ENCODE data around the gene SLFNL1. TPM values are rescaled to one million over a fixed set of nuclear protein-coding genes. Genes with fewer than 3 reads are reported as not detected.

Gene SLFNL1
- 0.29 and 0.30 TPM in 2 replicates for total RNA-seq
- long read RNA-seq: 0 reads

DNA sequence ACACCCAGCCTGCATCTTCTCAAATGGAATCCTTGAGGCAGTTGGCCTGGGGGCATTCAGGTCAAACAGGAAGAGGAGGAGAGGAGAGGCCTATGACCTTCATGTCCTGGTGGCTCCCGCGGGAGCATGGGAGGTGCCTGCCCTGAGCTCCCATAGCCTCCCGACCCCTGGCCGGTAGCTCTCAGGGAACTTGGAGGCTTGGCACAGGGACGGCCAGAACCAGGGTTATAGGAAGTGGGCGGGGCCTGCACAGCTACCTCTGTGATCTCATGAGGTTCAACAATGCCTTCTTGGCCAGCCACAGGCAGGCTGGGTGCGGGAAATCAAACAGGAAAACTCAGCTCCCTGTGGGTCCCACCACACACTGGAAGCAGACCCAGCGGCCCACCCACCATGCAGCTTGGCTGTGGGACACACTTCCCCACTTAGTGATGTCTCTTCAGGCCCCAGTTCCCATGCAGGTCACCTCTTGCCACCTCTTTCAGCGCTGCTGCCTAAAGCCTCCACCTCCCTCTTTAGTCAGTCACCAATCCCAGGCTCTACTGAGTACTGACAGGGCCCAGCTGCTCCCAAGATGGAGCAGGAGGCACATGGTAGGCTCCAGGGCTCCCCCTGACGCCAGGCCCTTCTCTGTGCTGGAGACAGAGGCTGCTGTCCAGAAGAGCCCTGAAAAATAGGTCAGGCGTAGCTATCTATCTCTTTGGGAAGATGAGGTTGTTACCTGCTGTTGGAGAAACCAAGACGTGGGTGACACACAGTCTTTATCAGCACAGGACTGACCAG is at the start of gene SLFNL1:
TSS of gene SLFNL1 (minus strand) at position 200 of the 783 bp plus-strand sequence. CDS start 1,065 bp downstream, outside the sequence.
- H3K4me1 Mint-ChIP-seq (ENCODE audit: unreplicated experiment): peaks cover 14% of the 10 kb centered on the region
- no peak for DNase-seq (ENCODE audit: extremely low spot score, unreplicated experiment)
- no peak within 1 kb of the TSS for H3K4me3 Mint-ChIP-seq (ENCODE audit: unreplicated experiment)
- peaks cover 3% of the 10 kb centered on the region for H3K36me3 Mint-ChIP-seq (ENCODE audit: unreplicated experiment)
- no peaks in the 10 kb centered on the region for H3K27me3 Mint-ChIP-seq (ENCODE audit: unreplicated experiment)
- no peak within 1 kb of the TSS for H3K27ac Mint-ChIP-seq (ENCODE audit: unreplicated experiment)
- no peaks in the 10 kb centered on the region for H3K9me3 Mint-ChIP-seq (ENCODE audit: unreplicated experiment)
- TF ChIP-seq CTCF (IDR thresholded peaks at IDR 0.05): no peak

DNA sequence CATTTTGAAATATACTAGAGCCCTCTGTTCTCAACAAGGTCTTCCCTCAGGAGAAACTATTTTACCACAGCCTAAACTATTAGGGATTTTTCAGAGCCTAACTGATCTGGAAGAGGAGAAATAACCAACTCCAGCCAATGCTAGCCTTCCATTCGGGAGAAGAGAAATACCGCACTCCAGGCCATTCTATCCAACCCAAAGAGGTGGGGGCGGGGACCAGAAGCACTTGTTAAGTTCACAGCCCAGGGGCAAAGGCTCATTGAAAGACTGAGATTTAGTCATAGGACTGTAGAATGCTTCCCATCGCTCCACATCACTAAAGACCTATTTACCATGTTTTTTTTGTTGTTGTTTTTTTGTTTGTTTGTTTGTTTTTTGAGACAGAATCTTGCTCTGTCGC is 35.4 kb upstream of the SLFNL1 start:
- no peak overlapping the region for H3K4me3 Mint-ChIP-seq (ENCODE audit: unreplicated experiment)
- H3K36me3 Mint-ChIP-seq (ENCODE audit: unreplicated experiment): peaks cover 53% of the 10 kb centered on the region

GRCh38 chr1:41053316-41053715 is 31.8 kb upstream of the SLFNL1 start:
- no peaks in the 10 kb centered on the region for H3K9me3 Mint-ChIP-seq (ENCODE audit: unreplicated experiment)
- no peak for TF ChIP-seq CTCF (IDR thresholded peaks at IDR 0.05)
- H3K27me3 Mint-ChIP-seq (ENCODE audit: unreplicated experiment): no peaks in the 10 kb centered on the region
- no peak overlapping the region for H3K27ac Mint-ChIP-seq (ENCODE audit: unreplicated experiment)
- H3K4me1 Mint-ChIP-seq (ENCODE audit: unreplicated experiment): peaks cover 8% of the 10 kb centered on the region
- H3K36me3 Mint-ChIP-seq (ENCODE audit: unreplicated experiment): peaks cover 34% of the 10 kb centered on the region
- DNase-seq (ENCODE audit: extremely low spot score, unreplicated experiment): no peak
- no peak overlapping the region for H3K4me3 Mint-ChIP-seq (ENCODE audit: unreplicated experiment)

More for the DNA sequence above, 35.4 kb upstream of the SLFNL1 start:
- no peak for TF ChIP-seq CTCF (IDR thresholded peaks at IDR 0.05)
- H3K9me3 Mint-ChIP-seq (ENCODE audit: unreplicated experiment): peaks cover 9% of the 10 kb centered on the region
- DNase-seq (ENCODE audit: extremely low spot score, unreplicated experiment): no peak
- H3K27ac Mint-ChIP-seq (ENCODE audit: unreplicated experiment): no peak overlapping the region
- H3K4me1 Mint-ChIP-seq (ENCODE audit: unreplicated experiment): peaks cover 8% of the 10 kb centered on the region
- H3K27me3 Mint-ChIP-seq (ENCODE audit: unreplicated experiment): no peaks in the 10 kb centered on the region

GRCh38 chr1:41051022-41051421 is 29.5 kb upstream of the SLFNL1 start:
- Mint-ChIP-seq H3K4me3 (ENCODE audit: unreplicated experiment) (no peak overlapping the region), H3K9me3 (ENCODE audit: unreplicated experiment) (no peaks in the 10 kb centered on the region), H3K36me3 (ENCODE audit: unreplicated experiment) (peaks cover 42% of the 10 kb centered on the region), H3K4me1 (ENCODE audit: unreplicated experiment) (peaks cover 2% of the 10 kb centered on the region), H3K27ac (ENCODE audit: unreplicated experiment) (no peak overlapping the region), H3K27me3 (ENCODE audit: unreplicated experiment) (no peaks in the 10 kb centered on the region)
- DNase-seq (ENCODE audit: extremely low spot score, unreplicated experiment): no peak
- TF ChIP-seq CTCF (IDR thresholded peaks at IDR 0.05): no peak

- peaks cover 2% of the 10 kb centered on the region for H3K4me1 Mint-ChIP-seq (ENCODE audit: unreplicated experiment)
- no peak overlapping the region for H3K4me3 Mint-ChIP-seq (ENCODE audit: unreplicated experiment)
- H3K36me3 Mint-ChIP-seq (ENCODE audit: unreplicated experiment): peaks cover 30% of the 10 kb centered on the region
- no peak overlapping the region for H3K27ac Mint-ChIP-seq (ENCODE audit: unreplicated experiment)
- DNase-seq (ENCODE audit: extremely low spot score, unreplicated experiment): no peak
- no peak for TF ChIP-seq CTCF (IDR thresholded peaks at IDR 0.05)
- H3K27me3 Mint-ChIP-seq (ENCODE audit: unreplicated experiment): no peaks in the 10 kb centered on the region
- no peaks in the 10 kb centered on the region for H3K9me3 Mint-ChIP-seq (ENCODE audit: unreplicated experiment)
Measured at GRCh38 chr1:41048540-41048939, 27.0 kb upstream of the SLFNL1 start.
